Cerebellar nuclear complex (tissue), 1 donor: ENCODE measurements around the gene OR52E2.

Source experiments
- DNase-seq, 2 experiments: peaks; one replicate each; lab custom pipeline; 2025; lab: John Stamatoyannopoulos, UW

OR52E2 gene

DNA sequence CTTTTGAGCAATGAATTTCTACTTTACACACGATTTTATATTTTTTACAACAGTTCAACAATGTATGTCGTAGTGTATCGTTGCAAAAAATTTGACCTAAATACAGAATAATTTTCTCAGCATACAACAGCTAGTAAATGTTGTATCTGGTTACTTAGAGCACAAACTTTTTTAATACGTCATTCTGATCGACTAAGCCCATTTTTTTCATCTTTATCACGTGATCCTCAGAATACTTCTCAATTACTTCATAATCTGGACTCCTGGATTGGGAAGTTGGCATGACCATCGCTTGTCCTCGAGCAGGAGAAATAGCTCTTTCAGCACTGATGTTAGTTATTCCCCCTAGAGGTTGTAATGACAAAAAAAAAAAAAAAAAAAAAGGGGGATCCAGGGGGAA lies 48.2 kb downstream of the OR52E2 start:
- DNase-seq = no peak
